IMR-90 (cell line): ENCODE measurements around the gene ANKRD27. TPM values are rescaled to one million over a fixed set of nuclear protein-coding genes. Genes with fewer than 3 reads are reported as not detected.

Experiments used
- ATAC-seq: fragments of 200-7000 bp; cut with Tn5 transposase; 2 replicates; pipeline ENCODE4 v1.9.1; 2020; ENCODE audit warnings: low read depth, mild to moderate bottlenecking, moderate library complexity
- BruUV-seq: library from RNA; stranded (reverse); fragments of 400-500 nt; replicated peaks from 2 replicates; lab custom pipeline; 2021; lab: Mats Ljungman, UMichigan
- CTCF ChIA-PET: fragments of 300-600 bp; formaldehyde crosslinking; extraction: SDS; loops from one replicate; lab custom pipeline; 2021; ENCODE audit warnings: antibody characterized with exemption; lab: Yijun Ruan, JAX
- POLR2A ChIA-PET: fragments of 300-600 bp; sonication (Branson Sonifier 250); formaldehyde crosslinking; loops from one replicate; lab custom pipeline; 2022; ENCODE audit warnings: antibody characterized with exemption; ENCODE audit not compliant: unreplicated experiment; lab: Charles Lee
- DNase-seq: peaks from one replicate; pipeline ENCODE4 v3.0.0; 2013
- H2AFZ ChIP-seq: replicated peaks from 2 replicates; pipeline ENCODE3; 2013; ENCODE audit warnings: low read length, mild to moderate bottlenecking; ENCODE audit not compliant: poor library complexity
- H2AK5ac ChIP-seq: 2 replicates; pipeline ENCODE4 v1.6.1; 2013; ENCODE audit warnings: low read depth, low read length, inconsistent platforms
- H2AK9ac ChIP-seq: replicated peaks from 2 replicates; pipeline ENCODE3; 2013; ENCODE audit warnings: mild to moderate bottlenecking, low read depth, low read length, moderate library complexity; ENCODE audit not compliant: poor library complexity
- H2BK120ac ChIP-seq: 2 replicates; pipeline ENCODE4 v1.6.1; 2013; ENCODE audit warnings: low read depth, low read length, inconsistent platforms
- H2BK15ac ChIP-seq: 3 replicates; pipeline ENCODE4 v1.6.1; 2013; ENCODE audit warnings: low read depth, low read length, inconsistent platforms
- H2BK20ac ChIP-seq: 2 replicates; pipeline ENCODE4 v1.6.1; 2013; ENCODE audit warnings: low read depth, mild to moderate bottlenecking, inconsistent platforms, low read length, moderate library complexity
- H2BK5ac ChIP-seq: 2 replicates; pipeline ENCODE4 v1.6.1; 2013; ENCODE audit warnings: mild to moderate bottlenecking, low read depth, low read length, inconsistent platforms; ENCODE audit not compliant: poor library complexity, severe bottlenecking
- H3K14ac ChIP-seq: replicated peaks from 2 replicates; pipeline ENCODE4 v1.6.1; 2013; ENCODE audit warnings: low read depth, low read length, inconsistent platforms
- H3K18ac ChIP-seq: 2 replicates; pipeline ENCODE4 v1.6.1; 2013; ENCODE audit warnings: low read depth, low read length, control low read depth
- H3K23ac ChIP-seq: 2 replicates; pipeline ENCODE4 v1.6.1; 2013; ENCODE audit warnings: low read depth, low read length, inconsistent platforms
- H3K27ac ChIP-seq: 2 replicates; pipeline ENCODE4 v1.5.1; 2013; ENCODE audit warnings: mild to moderate bottlenecking, control low read depth, low read length; ENCODE audit not compliant: insufficient read depth
- H3K27me3 ChIP-seq: 2 replicates; pipeline ENCODE4 v1.6.1; 2013; ENCODE audit warnings: low read length; ENCODE audit not compliant: control insufficient read depth, insufficient read depth
- H3K36me3 ChIP-seq: 2 replicates; pipeline ENCODE4 v1.6.1; 2013; ENCODE audit warnings: low read length, mixed read lengths; ENCODE audit not compliant: control insufficient read depth, insufficient read depth
- H3K4ac ChIP-seq: 2 replicates; pipeline ENCODE4 v1.6.1; 2013; ENCODE audit warnings: low read depth, low read length, inconsistent platforms
- H3K4me1 ChIP-seq: 2 replicates; pipeline ENCODE4 v1.6.1; 2013; ENCODE audit warnings: low read length, mixed read lengths; ENCODE audit not compliant: control insufficient read depth, insufficient read depth
- H3K4me2 ChIP-seq: 2 replicates; pipeline ENCODE4 v1.6.1; 2013; ENCODE audit warnings: low read depth, mild to moderate bottlenecking, control low read depth, low read length, moderate library complexity
- H3K4me3 ChIP-seq: 2 replicates; pipeline ENCODE4 v1.5.1; 2013; ENCODE audit warnings: low read depth, mild to moderate bottlenecking, control low read depth, low read length, moderate library complexity; ENCODE audit not compliant: insufficient read depth
- H3K56ac ChIP-seq: 2 replicates; pipeline ENCODE4 v1.6.1; 2013; ENCODE audit warnings: low read length, inconsistent platforms; ENCODE audit not compliant: insufficient read depth; ENCODE audit errors: extremely low read depth
- H3K79me1 ChIP-seq, 2 experiments: 2 replicates each; pipeline ENCODE4 v1.6.1; 2013; ENCODE audit warnings: low read length in 2 of 2, inconsistent platforms in 1 of 2, low read depth in 1 of 2
- H3K9ac ChIP-seq: 2 replicates; pipeline ENCODE4 v1.6.1; 2013; ENCODE audit warnings: low read depth, low read length, control low read depth
- H3K9me1 ChIP-seq: 2 replicates; pipeline ENCODE4 v1.6.1; 2013; ENCODE audit warnings: low read length, inconsistent platforms; ENCODE audit not compliant: insufficient read depth
- H3K9me3 ChIP-seq: 2 replicates; pipeline ENCODE4 v1.6.1; 2013; ENCODE audit warnings: low read length; ENCODE audit not compliant: control insufficient read depth, insufficient read depth
- H4K20me1 ChIP-seq: 2 replicates; pipeline ENCODE4 v1.6.1; 2013; ENCODE audit warnings: low read length, inconsistent platforms; ENCODE audit not compliant: insufficient read depth
- H4K5ac ChIP-seq: 2 replicates; pipeline ENCODE4 v1.6.1; 2013; ENCODE audit warnings: mild to moderate bottlenecking, low read depth, low read length, control low read depth
- H4K8ac ChIP-seq, 2 experiments: 2 replicates each; pipeline ENCODE4 v1.6.1; 2013; ENCODE audit warnings: low read depth in 2 of 2, low read length in 2 of 2, control low read depth in 1 of 2, inconsistent platforms in 1 of 2
- H4K91ac ChIP-seq: 2 replicates; pipeline ENCODE4 v1.6.1; 2013; ENCODE audit warnings: low read depth, low read length, inconsistent platforms; ENCODE audit not compliant: insufficient read depth
- BHLHE40 ChIP-seq: fragments of 150-350 bp; IDR thresholded peaks from 2 replicates; pipeline ENCODE4 v1.6.1; 2016; ENCODE audit warnings: mild to moderate bottlenecking, low read depth, low read length
- FOS ChIP-seq: fragments of 150-350 bp; IDR thresholded peaks from 2 replicates; pipeline ENCODE4 v1.6.1; 2016; ENCODE audit warnings: low read depth, low read length
- MAFK ChIP-seq: IDR thresholded peaks from 2 replicates; pipeline ENCODE4 v1.6.1; 2012; ENCODE audit warnings: low read depth, low read length, improper control_type of control experiment
- POLR2A ChIP-seq: IDR thresholded peaks from 2 replicates; pipeline ENCODE4 v1.6.1; 2012; ENCODE audit warnings: mild to moderate bottlenecking, low read depth, low read length
- RAD21 ChIP-seq: IDR thresholded peaks from 2 replicates; pipeline ENCODE4 v1.6.1; 2012; ENCODE audit warnings: low read length, improper control_type of control experiment
- RFX5 ChIP-seq: IDR thresholded peaks from 2 replicates; pipeline ENCODE4 v1.8.0; 2012; ENCODE audit warnings: low read depth, mild to moderate bottlenecking, low read length, moderate library complexity
- WGBS, 2 experiments: methylation state at CpG; one replicate each; pipeline versions ENCODE4 v1.1.5 to v1.1.7; 2013; ENCODE audit warnings: missing lambda C conversion rate in 2 of 2; ENCODE audit not compliant: insufficient read length in 1 of 2; ENCODE audit errors: extremely low coverage in 2 of 2; 5-methylcytosine and 5-hydroxymethylcytosine counted together
- dilution Hi-C: fragments of 300-500 bp; cut with HindIII; formaldehyde crosslinking; loops from one replicate; pipeline ENCODE4 v1.14.3; 2018; ENCODE audit warnings: low sequenced_read_pairs; ENCODE audit not compliant: unreplicated experiment
- in situ Hi-C: fragments of 300-500 bp; cut with MboI; formaldehyde crosslinking; loops from 3 replicates; pipeline ENCODE4 v1.14.3; 2019; ENCODE audit warnings: low sequenced_read_pairs, inconsistent platforms, mixed read lengths
- intact Hi-C: fragments of 100-400 bp; cut with micrococcal nuclease; formaldehyde crosslinking; loops from 2 replicates; pipeline ENCODE4 v1.10.0; 2022
- polyA plus RNA-seq, 3 experiments: library from polyadenylated mRNA; depleted of rRNA; stranded (reverse); fragments of >200 nt; gene quantifications; 2 replicates each; pipeline ENCODE4 v1.2.3, GENCODE V29; 2012; ENCODE audit warnings: low replicate concordance in 1 of 3
- total RNA-seq: library from RNA; depleted of rRNA; stranded (reverse); fragments of >200 nt; gene quantifications from 2 replicates; pipeline ENCODE4 v1.2.3, GENCODE V29; 2012
- TF ChIP-seq, protein P1 (sequence below): conservative IDR thresholded peaks from 2 replicates; pipeline ENCODE4 v1.5.1; 2012; ENCODE audit warnings: mild to moderate bottlenecking, low read depth, low read length, improper control_type of control experiment
- TF ChIP-seq, protein P2 (sequence below): fragments of 150-350 bp; IDR thresholded peaks from 2 replicates; pipeline ENCODE4 v1.6.1; 2017; ENCODE audit warnings: mild to moderate bottlenecking, antibody characterized with exemption, low read length, low read depth

ANKRD27 gene
- total and polyA plus RNA-seq, 2 of the 4 experiments (the other 2 are of a cell fraction): 16.7 to 35.0 TPM

DNA sequence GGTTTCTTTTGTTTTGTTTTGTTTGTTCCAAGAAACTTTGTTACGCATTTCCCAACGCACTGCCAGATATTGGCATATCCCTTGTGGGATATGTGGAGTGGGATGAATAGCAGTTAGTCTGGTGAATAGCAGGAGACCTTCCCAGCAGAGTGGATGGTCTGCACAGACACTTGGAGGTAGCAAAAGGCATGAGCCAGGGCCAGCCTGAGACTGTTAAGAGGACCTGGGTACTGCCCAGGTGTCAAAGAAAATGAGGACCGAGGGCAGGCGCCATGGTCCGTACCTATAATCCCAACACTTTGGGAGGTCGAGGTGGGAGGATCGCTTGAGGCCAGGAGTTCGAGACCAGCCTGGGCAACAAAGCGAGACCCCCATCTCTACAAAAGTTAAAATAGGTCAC, 107.5 kb downstream of the ANKRD27 start:
- Histone ChIP-seq H3K56ac (no peak overlapping the region), H2BK5ac (no peak overlapping the region), H4K20me1 (no peaks in the 10 kb centered on the region), H3K23ac (no peak overlapping the region), H3K4ac (no peak overlapping the region), H3K9me3 (no peaks in the 10 kb centered on the region), H3K18ac (no peak overlapping the region), H2AK5ac (no peak overlapping the region), H2BK15ac (no peak overlapping the region), H3K4me1 (no peaks in the 10 kb centered on the region), H3K27me3 (0 out of 2 replicates have a peak, but pooled peaks cover 2% of the 10 kb centered on the region), H3K9ac (no peak overlapping the region), H4K8ac (no peak overlapping the region), H3K4me2 (no peak overlapping the region), H4K91ac (no peak overlapping the region), H2BK120ac (no peak overlapping the region), H4K5ac (no peak overlapping the region), H3K9me1 (no peaks in the 10 kb centered on the region), H3K4me3 (no peak overlapping the region), H3K27ac (no peak overlapping the region), H3K14ac (no peak overlapping the region), H2BK20ac (no peak overlapping the region), H2AFZ (no peak overlapping the region), H2AK9ac (no peak overlapping the region), H3K79me1 (no peaks in the 10 kb centered on the region), H3K36me3 (no peaks in the 10 kb centered on the region)
- in situ Hi-C loops: loop anchor here (10.0 to 25.0 kb wide), 2 partner anchors 283 to 1905 kb away; no protein-coding TSS in a partner anchor
- TF ChIP-seq POLR2A (no peak), BHLHE40 (no peak), FOS (no peak), RFX5 (no peak), RAD21 (no peak), MAFK (no peak)
- TF ChIP-seq, protein P1, sequence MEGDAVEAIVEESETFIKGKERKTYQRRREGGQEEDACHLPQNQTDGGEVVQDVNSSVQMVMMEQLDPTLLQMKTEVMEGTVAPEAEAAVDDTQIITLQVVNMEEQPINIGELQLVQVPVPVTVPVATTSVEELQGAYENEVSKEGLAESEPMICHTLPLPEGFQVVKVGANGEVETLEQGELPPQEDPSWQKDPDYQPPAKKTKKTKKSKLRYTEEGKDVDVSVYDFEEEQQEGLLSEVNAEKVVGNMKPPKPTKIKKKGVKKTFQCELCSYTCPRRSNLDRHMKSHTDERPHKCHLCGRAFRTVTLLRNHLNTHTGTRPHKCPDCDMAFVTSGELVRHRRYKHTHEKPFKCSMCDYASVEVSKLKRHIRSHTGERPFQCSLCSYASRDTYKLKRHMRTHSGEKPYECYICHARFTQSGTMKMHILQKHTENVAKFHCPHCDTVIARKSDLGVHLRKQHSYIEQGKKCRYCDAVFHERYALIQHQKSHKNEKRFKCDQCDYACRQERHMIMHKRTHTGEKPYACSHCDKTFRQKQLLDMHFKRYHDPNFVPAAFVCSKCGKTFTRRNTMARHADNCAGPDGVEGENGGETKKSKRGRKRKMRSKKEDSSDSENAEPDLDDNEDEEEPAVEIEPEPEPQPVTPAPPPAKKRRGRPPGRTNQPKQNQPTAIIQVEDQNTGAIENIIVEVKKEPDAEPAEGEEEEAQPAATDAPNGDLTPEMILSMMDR: no peak
- TF ChIP-seq, protein P2, sequence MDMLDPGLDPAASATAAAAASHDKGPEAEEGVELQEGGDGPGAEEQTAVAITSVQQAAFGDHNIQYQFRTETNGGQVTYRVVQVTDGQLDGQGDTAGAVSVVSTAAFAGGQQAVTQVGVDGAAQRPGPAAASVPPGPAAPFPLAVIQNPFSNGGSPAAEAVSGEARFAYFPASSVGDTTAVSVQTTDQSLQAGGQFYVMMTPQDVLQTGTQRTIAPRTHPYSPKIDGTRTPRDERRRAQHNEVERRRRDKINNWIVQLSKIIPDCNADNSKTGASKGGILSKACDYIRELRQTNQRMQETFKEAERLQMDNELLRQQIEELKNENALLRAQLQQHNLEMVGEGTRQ: no peak
- dilution Hi-C loops: no loop called here
- POLR2A ChIA-PET: no interaction called here
- BruUV-seq: no TSS peak
- CTCF ChIA-PET: no interaction called here
- intact Hi-C loops: no loop called here
- WGBS, 2 experiments: no CpG with 5 or more reads among the region's 9 CpGs
- DNase-seq (no peak), ATAC-seq (no peak)
